ENCODE data around the gene HCFC1. TPM values are rescaled to one million over a fixed set of nuclear protein-coding genes. Genes with fewer than 3 reads are reported as not detected.
A peak's percentile ranks its signal among the peaks of the same experiment; 100 is the strongest.
"Not testable (repeated sequence)": the region's sequence is repeated elsewhere in the genome, so short reads cannot be mapped to it uniquely, and the experiment has no call there.

Gene HCFC1
- total RNA-seq, 1 experiment from 2014 or later = 22.6 TPM

DNA sequence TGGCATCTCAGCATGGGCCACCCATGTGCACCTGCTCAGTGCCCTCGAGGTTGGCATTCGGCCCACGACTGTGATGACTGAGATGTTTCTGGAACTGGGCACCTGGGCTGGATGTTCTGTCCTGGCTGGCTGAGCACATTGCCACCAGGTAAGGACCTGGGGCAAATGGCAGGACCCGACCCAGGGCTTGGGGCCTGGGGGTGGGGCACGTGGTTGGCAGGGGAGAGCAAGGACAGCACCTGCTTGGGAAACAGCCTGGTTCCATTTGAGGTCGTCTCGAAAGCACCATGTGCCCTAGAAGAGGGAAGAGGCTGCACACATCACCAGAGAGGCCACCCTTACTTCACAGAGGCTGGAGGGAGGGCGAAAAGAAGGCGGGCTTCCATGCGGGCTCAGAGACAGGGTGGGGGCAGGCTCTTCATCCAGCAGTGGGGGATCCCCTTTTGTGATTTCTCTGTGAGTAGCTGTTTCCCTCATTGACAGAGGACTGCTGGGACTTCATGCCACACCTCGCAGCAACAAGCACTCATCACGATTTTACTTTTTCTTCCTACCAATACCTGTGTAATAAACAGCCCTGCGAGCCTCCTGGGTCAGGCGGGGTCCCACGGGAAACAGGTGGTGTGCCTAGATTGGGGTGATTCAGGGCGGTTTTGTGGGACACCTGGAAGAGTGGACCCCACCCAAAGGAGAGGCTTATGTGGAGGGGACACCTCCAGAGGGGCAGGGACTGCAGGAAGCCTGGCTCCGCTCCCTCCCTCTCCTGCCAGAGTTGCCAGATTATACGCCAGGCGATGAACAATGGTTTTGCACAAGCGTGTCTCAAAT, 12.9 kb upstream of the HCFC1 start:
- in situ Hi-C loops (cut with HindIII; ENCODE audit: low pct_unique_long_range_greater_than_20kb, low sequenced_read_pairs) = no loop called here
- no peak for DNase-seq (ENCODE audit: low read depth, low spot score)

DNA sequence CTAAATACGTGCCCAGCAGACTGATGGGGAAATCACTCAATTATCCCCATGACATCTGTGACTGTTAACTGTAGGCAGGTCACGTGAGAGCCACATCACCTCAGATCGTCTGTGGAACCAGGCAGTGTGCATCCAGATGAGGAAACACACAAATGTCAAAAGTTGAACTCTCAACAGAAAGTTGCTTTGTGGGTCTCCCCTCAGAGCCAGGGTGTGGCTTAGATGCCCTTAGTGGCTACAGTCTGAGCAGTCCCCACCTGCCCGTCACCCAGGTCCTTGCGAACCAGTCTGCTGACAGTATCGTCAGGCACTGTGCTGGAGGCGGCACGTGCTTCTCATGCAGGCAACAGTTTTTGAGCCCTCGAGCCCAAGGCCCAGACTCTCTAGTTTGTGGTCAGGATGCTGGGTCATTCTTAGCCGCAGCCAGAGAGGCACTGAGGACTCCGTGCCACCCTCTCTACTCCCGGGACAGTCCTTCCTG, 11.7 kb upstream of the HCFC1 start:
- DNase-seq (ENCODE audit: low read depth, low spot score) = no peak
- in situ Hi-C loops (cut with HindIII; ENCODE audit: low pct_unique_long_range_greater_than_20kb, low sequenced_read_pairs) = no loop called here

DNA sequence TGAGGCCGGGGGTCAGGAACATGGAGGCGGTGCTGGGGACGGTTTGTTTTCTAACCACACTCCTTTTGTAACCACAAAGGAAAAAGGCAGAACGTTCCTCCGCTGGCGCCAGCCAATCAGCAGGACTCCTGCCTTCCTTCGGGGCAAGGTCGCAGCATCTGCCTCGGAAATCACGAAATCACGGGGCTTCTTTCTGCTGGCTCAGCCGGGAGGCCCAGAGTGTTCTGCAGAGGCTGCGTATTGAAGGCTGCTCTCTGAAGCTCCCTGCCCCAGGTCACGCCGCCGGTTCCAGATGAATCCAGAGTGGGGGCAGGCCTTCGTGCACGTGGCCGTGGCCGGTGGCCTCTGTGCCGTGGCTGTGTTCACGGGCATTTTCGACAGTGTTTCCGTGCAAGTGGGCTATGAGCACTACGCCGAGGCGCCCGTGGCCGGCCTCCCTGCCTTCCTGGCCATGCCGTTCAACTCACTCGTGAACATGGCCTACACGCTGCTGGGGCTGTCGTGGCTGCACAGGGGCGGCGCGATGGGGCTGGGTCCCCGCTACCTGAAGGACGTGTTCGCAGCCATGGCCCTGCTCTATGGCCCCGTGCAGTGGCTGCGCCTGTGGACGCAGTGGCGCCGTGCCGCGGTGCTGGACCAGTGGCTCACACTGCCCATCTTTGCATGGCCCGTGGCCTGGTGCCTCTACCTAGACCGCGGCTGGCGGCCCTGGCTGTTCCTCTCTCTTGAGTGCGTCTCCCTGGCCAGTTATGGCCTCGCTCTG, 10.3 kb upstream of the HCFC1 start:
- in situ Hi-C loops (cut with HindIII; ENCODE audit: low pct_unique_long_range_greater_than_20kb, low sequenced_read_pairs) = no loop called here
- no peak for DNase-seq (ENCODE audit: low read depth, low spot score)

DNA sequence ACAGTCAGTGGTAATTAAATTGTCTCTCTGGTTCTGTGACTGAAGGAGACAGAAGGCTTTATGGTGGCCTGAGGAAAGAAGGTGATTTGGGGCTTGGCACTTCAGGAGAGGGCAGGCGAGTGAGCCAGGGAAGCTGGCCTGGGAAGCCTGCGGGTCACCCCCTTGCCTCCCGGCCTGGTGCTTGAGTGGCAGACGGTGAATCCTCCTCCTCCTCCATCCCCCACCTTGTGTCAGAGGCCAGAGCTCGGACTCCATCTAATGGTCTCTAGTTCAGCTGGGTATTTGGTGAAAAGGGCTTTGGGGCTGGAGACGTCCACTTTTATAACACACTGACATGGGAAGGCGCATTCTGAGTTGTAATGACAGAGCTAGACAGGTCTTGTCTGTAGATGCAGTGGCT, 9.6 kb upstream of the HCFC1 start:
- in situ Hi-C loops (cut with HindIII; ENCODE audit: low pct_unique_long_range_greater_than_20kb, low sequenced_read_pairs) = no loop called here
- DNase-seq (ENCODE audit: low read depth, low spot score) = no peak

DNA sequence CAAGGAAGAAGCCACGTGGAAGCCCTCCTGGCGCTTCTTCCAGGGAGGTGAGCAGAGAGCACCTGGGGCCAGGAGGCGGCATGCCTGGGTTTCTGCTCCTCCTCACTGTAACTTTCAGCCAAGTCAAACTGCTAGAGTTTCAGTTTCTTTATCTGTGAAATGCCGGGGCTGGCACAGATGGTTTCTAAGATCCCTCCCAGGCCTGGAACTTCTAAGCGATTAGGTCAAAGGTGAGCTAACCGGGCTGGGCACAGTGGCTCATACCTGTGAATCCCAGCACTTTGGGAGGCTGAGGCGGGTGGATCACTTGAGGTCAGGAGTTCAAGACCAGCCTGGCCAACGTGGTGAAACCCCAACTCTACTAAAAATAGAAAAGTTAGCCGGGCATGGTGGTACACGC, 8.8 kb upstream of the HCFC1 start:
- in situ Hi-C loops (cut with HindIII; ENCODE audit: low pct_unique_long_range_greater_than_20kb, low sequenced_read_pairs); DNase-seq (ENCODE audit: low read depth, low spot score): not testable (repeated sequence)

DNA sequence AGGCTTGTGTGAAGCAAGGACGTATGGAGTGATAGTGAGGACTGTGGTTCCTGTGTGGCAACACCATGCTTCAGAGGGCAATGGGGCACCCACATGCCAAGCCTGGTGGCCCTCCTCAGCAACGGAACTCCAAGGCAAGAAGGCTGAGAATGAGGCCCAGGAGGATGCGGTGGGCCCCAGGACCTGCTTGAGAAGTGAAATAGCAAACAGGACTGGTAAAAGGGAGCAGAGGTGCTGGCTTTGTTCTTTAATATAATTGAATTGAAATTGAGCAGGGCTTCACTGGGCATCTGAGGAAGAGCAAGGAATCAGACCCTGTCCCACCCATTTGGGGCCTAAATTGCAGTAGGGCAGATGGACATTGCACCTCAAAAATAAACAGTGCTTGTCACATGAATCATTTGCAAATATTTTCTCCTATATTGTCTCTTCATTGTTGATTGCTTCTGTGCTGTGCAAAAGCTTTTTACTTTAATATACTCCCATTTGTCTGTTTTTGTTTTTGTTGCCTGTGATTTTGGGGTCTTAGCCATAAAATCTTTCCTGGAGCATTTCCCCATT, 3.2 kb upstream of the HCFC1 start:
- in situ Hi-C loops (cut with HindIII; ENCODE audit: low pct_unique_long_range_greater_than_20kb, low sequenced_read_pairs) = no loop called here
- DNase-seq (ENCODE audit: low read depth, low spot score) = no peak

DNA sequence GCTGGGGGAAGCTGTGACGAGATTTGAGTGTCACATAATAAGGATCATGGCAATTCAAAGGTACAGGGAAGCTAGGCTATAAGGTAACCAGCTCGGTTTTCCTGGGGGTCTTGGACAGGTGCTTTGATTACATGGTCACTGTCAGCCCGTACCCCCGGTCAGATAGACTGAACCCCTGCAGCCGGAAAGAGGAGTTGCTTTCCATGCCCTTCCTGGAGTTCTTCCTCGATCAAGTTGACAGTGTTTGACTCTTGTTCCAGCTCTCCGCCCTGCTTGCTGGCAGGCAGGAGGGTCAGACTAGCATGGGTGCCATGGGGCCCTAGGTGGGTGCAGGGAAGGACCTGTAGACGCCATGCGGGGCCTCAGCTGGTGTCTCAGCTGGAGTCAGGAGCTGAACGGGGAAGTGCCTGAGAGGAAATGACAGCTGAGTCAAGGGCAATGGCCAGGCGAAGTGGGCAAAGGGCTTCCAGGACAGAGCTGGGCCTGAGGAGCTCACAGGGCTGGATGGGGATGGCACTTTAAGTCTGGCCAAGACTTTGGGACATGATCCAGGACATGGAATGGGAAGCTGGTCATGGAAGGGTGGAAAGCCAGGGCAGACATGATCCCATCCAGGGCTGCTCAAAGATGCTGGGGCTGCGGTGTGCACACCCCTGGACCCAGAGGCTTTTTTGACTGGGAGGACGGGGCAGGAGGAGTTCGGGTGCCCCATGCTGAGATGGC, 2.5 kb upstream of the HCFC1 start:
- in situ Hi-C loops (cut with HindIII; ENCODE audit: low pct_unique_long_range_greater_than_20kb, low sequenced_read_pairs) = no loop called here
- no peak for DNase-seq (ENCODE audit: low read depth, low spot score)

DNA sequence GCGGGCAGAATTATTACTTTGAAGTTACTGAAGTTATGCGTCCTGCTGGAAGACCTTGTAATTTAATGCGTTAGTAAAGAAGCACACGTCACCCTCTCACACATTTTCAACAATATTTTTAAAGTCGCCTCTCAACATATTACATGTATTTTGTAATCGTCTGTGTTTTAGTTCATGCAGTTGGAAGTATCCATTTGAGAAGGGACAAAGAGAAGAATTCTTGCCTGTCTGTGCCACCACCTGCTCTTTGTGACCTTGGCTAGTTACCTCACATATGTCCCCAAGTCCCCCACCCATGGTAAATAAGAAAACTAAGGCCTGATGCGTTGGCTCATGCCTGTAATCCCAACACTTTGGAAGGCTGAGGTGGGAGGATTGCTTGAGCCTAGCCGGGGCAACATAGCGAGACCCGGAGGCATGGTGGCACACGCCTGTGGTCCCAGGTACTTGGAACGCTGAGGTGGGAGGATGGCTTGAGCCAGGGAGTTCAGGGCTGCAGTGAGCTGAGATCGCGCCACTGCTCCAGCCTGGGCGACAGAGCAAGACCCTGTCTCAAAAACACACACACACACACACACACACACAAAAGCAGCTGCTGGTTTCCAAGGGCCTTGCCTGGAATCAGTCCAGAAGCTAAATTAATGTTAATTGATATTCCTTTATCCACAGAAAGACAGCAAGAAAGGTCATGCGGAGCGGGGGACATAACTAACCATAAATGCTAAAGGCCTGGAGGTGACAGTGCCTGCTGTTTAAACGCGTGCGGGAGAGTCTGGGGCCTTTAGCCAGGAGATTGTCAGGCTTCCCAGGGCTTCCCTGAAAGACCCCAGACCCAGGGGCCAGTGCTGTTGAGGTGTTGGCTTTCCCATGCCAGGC, 1.7 kb upstream of the HCFC1 start:
- no peak for DNase-seq (ENCODE audit: low read depth, low spot score)
- in situ Hi-C loops (cut with HindIII; ENCODE audit: low pct_unique_long_range_greater_than_20kb, low sequenced_read_pairs) = no loop called here

DNA sequence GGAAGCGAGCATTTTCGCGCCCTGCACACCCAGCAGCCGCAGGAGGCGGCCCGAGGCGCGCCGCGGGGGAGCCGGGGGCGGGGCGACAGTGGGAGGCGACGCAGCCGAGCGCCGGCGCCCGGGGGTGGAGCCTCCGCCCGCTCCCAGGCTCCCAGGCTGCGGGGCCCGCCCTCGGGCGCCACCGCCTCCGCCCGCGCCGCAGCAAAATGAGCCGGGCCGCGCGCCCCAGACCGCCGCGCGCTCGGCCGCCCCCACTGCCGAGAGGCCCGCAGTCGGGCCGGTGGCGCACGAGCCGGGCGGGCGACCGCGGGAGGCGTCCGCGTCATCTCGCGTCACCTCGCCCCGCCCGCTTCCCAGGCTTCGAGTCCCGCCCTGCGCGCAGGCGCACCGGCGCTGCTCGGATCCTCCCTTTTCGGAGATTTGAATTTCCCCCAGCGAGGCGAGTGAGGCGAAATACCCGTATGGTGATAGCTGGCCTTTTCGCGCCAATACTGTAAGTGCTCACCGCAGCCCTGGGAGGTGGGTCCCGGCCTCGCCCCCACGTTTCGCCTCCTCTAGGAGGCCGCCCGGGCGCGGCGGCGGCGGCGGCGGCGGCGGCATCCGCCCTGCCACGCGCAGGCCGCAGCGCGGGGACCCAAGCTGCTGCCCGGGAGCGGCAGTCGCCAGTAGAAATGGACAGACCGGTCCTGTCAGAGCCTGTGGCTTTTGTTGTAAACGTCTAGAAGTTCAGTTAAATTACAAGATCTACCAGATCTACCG, 929 bp upstream of the HCFC1 start, which contains the start of gene TMEM187:
Gene TMEM187, plus strand, starts transcription at position 387 of the 759 bp plus-strand sequence. CDS start 9,309 bp downstream, outside the sequence.
- peak; percentile 88 for DNase-seq (ENCODE audit: low read depth, low spot score)
- in situ Hi-C loops (cut with HindIII; ENCODE audit: low pct_unique_long_range_greater_than_20kb, low sequenced_read_pairs) = no loop called here

DNA sequence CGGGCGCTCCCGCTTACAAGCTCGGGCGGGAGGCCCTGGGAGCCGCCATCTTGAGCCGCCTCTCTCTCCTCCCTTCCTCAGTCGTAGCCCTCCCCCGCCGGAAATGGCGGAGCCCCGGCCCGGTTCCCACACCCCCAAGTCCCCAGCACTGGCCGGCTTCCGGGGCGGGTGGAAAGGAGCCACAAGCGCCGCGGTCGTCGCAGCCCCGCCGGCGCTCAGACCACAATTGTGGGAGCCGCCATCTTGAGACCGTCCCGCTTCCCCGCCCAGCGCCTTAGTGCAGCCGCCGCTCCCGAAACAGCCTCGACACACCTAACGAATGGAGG, 531 bp downstream of the HCFC1 start:
- in situ Hi-C loops (cut with HindIII; ENCODE audit: low pct_unique_long_range_greater_than_20kb, low sequenced_read_pairs) = no loop called here
- peak; percentile 84 for DNase-seq (ENCODE audit: low read depth, low spot score)

DNA sequence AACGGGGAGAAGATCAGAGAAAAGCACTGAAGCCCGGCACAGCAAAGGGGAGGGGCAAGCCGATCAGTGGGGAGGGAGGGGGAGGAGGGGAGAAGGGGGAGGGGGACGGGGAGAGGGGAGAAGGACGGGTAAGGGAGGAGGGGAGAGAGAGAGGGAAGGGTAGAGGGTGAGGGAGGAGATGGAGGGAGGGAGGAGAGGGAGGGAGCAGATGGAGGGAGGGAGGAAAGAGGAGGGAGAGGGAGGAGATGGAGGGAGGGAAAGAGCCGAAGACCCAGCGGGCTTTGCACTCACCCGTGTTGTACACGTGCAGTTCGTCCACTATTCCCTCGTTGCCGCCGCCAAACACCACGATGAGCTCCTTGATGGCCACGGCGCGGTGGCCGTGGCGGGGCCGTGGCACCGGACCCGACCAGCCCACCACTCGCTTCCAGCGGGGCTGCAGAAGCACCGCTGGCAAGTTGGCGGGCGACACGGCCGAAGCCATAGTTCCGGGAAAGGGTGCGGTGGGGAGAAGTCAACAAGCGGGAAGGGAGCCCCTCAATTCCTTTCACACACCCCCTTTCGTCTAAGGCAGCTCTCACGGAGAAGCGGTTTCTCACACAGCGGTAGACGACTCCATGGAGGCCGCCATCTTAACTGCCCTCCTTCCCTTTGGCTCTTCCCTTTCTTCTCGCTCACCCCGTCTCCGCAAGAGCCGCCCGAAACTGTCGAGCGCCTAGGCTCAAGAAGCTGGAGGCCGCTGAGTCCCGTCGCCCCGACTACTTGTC, 1.1 kb downstream of the HCFC1 start:
- DNase-seq (ENCODE audit: low read depth, low spot score) = peak; percentile 45

DNA sequence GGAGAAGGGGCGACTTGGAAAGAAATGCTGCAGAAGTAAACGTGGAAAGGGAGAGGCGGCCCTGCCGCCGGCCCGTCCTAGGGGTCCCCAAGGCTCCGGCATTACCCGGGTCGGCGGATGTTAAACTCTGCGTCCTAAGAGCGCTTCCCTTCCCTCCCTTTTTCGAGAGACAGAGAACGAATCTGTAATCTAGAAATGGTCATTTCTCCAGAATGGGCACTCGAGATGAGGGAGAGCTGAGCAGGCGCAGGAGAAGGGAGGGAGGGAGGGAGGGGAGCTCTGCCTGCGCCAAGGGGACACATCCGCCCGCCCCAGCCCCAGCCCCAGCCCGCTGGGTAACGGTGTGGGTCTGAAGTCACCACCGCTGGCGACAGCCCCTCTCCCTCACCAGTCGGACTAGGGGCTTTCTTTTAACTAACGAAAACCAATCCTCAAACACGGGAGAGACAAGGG, 1.7 kb downstream of the HCFC1 start:
- DNase-seq (ENCODE audit: low read depth, low spot score) = no peak
- in situ Hi-C loops (cut with HindIII; ENCODE audit: low pct_unique_long_range_greater_than_20kb, low sequenced_read_pairs) = no loop called here

More for the DNA sequence above, 1.1 kb downstream of the HCFC1 start:
- in situ Hi-C loops (cut with HindIII; ENCODE audit: low pct_unique_long_range_greater_than_20kb, low sequenced_read_pairs) = no loop called here

DNA sequence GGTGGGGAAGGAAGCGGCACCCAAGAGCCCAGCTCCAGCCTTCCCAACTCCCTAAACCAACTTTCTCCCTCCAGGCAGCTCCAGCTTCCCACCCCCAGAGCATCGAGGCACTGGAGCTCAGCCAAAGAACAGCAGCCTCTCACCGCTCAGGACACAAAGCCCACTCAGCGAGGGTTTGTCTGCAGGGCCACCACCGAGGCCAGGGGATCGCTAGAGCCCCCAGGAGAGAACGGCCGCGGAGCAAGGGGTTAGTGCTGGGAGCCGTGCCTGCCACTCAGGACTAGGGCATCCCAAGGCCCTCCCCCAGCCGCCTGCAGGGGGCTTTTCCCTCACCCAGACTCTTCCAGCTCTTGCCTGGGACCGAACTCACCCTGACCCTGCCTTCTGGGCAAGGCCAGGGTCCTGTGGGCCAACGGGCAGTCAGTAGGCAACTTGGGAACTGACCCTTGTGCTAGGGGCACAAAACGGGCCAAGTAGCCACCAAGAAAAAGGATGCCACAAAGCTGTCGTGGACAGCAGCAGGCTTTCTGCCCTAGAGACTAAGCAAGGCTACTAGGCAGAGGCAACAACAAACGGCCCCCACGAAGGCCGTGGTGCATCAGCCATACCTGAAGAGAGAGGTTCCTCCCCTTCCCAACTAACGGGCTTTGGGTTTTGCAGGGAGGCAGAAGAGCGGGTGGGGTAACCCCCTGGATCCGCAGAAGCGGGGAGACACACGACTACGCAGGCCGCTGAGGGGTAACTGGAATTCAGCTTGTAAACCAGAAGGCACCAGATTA, 2.3 kb downstream of the HCFC1 start:
- DNase-seq (ENCODE audit: low read depth, low spot score) = no peak
- in situ Hi-C loops (cut with HindIII; ENCODE audit: low pct_unique_long_range_greater_than_20kb, low sequenced_read_pairs) = no loop called here

DNA sequence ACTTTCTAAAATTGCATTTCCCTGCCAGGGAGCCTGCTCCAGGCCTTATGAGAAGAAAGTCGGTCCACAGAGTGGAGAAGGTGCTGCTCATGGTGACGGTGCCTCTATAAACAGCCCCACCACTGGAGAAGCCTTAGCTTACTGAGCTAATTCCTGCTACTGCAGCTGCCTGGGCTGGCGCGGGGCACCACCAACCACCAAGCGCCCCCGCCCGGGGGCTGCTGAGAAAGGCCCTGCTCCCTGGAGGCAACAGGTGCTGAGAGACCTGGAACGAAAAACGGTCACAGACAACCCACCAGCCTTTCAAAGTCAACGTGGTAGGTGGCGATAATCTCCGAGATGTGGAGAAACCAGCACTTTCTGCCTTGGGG, 2.9 kb downstream of the HCFC1 start:
- in situ Hi-C loops (cut with HindIII; ENCODE audit: low pct_unique_long_range_greater_than_20kb, low sequenced_read_pairs) = no loop called here
- no peak for DNase-seq (ENCODE audit: low read depth, low spot score)

DNA sequence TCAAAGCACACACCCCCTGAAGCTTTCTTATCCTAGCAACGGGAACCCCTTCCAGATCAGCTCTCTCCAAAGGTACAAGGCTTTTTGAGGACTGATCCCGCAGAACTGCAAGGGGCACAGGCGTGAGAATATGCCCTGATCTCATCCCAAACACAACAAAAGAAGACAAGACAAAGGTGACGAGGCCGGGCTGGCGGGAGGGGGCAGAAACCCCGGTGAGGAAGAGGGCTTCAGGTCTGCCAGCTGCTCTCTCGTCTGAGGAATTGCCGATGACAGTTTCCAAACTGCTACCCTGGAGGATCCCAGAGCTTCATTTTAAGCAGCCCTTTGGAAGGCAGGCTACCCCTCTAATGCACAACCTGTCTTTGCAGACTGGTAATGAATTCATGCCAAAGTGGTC, 3.4 kb downstream of the HCFC1 start:
- in situ Hi-C loops (cut with HindIII; ENCODE audit: low pct_unique_long_range_greater_than_20kb, low sequenced_read_pairs) = no loop called here
- DNase-seq (ENCODE audit: low read depth, low spot score) = no peak
